Activated CD4-positive, alpha-beta T cell treated with anti-CD3 and anti-CD28 coated beads, Interleukin-10, Interleukin-2, amounts not matched to agents 100 ng/mL and 50 ng/mL, durations not matched to agents 16 hours and 8 hours (primary cell): ENCODE measurements around the gene NAALADL2.

Experiments used
- DNase-seq: peaks from one replicate; pipeline ENCODE4 v3.0.0-alpha.2; 2020

NAALADL2 gene

DNA sequence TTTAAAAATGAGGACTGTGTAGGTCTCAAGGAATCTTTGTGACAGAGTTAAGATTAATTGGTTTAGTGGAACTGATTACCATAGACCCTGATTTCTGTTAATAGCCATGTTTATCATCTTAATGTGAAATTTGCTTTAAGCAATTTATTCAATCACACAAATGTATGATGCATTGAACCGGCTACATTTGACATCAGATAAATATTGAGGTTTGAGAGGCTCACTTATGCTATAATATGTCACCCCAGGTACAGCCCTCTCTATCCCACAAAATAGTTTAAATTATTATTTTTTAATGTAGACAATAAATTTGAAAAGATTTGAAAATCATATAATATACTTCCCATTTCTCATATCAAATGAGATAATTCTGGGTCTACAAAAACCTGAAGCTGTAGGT is 413.3 kb downstream of the NAALADL2 start:
- no peak for DNase-seq

DNA sequence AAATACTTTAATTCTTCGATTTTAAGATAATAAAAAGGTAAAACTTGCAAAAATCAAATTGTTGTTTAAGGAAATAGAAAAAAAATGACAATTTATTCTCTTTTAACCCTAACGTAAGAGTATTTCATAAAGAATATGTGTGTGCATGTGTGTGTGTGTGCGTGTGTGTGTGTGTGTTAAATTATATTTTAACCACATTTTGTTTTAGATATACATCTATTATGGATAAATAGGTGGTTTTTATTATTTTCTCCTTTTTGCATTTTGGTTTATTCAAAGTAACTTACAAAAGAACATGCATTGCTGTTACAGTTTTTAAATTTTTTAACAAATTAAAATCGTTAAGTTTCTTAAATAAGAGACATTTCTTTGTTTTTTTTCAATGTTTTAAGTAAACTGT is 414.4 kb downstream of the NAALADL2 start:
- no peak for DNase-seq

DNA sequence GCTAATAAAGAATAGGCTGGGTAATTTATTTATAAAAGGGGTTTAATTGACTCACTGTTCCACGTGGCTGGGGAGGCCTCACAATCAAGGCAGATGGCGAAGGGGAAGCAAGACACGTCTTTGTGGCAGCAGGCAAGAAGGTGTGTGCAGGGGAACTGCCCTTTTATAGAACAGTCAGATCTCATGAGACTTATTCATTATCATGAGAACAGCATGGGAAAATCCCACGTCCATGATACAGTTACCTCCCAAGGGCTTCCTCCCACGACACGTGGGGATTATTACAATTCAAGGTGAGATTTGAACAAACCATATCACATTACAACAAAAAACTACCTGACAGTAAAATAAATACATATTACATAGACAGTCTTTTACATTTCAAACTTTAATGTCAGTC is 414.9 kb downstream of the NAALADL2 start:
- no peak for DNase-seq

DNA sequence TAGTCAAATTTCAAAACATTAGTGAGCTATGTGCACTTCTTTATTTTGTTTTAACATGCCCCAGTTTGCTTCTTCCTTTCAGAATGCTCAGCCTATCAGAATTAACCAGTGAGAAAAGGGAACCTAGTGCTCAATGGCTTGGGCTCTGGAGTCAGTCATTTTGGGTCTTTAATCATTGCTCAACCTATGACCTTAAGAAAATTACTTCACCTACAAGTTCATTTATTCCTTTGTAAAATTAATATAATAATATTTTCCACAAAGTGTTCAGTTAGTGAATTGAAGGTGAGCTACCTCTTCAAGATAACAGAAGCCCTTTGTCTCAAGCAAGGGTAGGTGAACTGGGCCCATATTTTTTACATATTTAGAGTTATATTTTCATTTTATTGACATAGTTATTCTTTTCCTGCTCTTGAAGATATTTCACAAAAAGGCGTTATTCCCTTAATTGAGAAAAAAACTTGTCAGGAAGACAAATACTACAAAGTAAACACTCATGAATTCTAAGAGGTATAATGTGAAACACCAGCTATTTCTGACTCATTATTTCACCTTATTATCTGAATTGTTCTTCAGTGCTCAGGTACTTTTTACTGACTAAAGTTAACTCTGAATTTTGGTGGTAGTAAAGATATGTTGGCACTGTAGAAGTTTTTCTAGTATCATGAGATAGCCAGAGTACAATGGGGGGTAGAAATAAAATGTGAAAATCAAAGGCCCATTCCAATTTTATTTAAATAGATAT is 415.5 kb downstream of the NAALADL2 start:
- no peak for DNase-seq

DNA sequence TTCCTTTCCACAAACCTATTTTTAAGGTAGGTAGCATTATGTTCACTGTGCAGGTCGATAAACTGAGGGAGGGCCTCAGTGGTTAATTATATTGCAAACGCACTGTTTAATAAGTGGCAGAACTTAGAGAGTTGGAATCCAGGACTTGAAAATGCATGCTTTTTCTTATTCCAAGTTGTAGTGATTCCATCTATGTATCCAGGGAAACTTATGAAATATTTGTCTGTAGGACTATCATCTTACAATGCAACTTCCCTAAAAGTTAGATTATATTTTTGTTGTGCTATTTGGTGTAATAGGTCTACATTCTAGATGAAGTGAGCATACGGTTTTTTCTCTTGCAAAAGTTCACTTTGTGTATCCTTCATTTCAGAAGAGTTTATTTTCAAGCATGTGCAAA is 419.5 kb downstream of the NAALADL2 start:
- no peak for DNase-seq

DNA sequence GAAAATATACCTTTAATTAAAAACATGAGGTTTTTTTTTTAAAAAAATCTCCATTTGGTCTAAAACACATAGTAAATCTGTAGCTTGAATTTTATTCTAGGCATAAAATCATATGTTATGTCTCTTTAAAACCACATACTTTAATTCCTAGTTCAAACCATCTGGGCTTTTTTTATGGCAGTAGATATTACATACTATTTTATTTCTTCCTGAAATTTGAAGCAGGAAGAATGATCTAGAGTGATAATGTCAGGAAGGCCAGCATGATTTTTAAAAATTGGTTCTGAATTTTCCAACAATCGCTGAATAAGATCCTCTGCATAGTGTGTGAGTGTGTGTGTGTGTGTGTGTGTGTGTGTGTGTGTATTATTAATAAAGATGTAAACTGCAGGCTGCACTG is 420.3 kb downstream of the NAALADL2 start:
- no peak for DNase-seq

DNA sequence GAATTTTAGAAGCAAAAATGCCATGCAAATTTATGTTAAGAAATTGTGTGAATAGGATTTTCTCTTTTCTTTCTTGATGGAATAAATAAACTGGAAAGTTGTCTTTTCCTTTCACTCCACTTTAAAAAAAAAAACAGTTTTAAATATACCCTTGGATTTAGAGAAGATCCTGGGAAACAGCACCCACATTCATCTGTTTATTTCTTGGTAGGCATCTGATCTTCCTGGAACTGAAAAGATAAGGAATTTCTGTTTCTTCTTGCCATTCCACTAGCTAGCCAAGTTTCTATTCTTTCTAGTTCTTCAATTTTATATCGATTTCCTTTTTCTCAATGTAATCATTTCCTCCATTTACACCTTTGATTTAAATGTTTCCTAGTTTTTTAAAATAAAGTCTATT is 420.8 kb downstream of the NAALADL2 start:
- no peak for DNase-seq

DNA sequence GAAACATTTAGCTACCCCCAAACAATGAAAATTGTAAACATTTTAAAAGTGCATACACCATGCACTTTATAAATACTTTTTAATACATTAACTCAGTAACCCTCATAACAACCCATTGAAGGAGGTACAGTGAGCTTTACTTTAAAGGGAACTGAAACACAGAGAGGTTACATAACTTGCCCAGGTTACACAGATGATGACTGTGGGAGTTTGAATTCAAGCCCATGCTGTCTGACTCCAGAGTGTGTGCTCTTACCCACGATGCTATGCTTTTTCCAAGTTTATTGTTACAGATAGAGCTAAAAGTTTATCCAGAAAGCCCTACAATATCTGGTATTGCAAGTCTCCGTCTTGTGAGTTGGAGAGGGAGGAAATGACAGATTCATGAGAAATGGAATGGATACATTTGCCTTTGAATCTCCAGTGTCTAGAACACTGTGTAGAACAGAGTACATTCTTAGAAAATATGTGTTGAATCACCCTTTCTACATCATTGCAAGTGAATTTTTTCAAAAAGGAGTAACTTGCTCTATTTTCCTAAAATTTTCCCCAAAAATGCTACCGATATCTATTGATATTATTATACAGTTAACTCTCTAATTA is 428.3 kb downstream of the NAALADL2 start:
- no peak for DNase-seq

DNA sequence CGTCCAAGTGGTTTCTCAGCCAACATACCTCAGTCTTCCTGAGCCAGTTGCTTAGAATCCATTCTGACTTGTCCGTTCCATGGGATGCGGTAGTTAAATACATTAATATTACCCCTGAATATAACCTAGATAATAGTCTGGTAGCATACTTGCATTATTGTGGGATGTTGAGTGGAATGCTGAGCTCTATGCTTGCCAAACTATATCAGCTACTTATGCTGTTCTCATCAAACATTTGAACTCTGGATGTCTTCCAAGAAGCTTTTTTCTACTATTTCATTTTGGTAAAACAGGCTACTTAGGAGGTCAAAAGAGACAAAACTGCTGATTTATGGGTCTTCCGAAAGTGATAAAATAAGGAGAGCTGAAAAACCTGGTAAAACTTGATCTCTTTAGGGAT is 429.5 kb downstream of the NAALADL2 start:
- DNase-seq: no peak

DNA sequence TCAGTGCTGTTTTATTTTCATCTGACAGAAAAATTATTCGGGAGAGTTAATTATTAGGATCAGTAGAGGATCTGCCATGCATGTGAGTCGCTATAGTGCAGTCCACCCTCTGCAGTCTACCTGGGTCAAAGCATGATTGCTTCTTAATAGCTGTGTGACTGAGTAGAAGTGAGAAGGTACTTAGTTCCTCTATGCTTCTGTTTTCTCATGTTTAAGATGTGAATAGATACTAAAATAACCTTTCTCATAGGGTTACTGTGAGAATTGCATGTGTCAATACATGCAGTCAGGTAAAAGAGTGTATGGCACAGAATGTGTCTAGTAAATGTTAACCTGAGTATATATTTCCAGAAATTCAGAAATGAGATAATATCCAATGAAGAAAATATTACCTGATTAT is 435.7 kb downstream of the NAALADL2 start:
- DNase-seq: no peak

DNA sequence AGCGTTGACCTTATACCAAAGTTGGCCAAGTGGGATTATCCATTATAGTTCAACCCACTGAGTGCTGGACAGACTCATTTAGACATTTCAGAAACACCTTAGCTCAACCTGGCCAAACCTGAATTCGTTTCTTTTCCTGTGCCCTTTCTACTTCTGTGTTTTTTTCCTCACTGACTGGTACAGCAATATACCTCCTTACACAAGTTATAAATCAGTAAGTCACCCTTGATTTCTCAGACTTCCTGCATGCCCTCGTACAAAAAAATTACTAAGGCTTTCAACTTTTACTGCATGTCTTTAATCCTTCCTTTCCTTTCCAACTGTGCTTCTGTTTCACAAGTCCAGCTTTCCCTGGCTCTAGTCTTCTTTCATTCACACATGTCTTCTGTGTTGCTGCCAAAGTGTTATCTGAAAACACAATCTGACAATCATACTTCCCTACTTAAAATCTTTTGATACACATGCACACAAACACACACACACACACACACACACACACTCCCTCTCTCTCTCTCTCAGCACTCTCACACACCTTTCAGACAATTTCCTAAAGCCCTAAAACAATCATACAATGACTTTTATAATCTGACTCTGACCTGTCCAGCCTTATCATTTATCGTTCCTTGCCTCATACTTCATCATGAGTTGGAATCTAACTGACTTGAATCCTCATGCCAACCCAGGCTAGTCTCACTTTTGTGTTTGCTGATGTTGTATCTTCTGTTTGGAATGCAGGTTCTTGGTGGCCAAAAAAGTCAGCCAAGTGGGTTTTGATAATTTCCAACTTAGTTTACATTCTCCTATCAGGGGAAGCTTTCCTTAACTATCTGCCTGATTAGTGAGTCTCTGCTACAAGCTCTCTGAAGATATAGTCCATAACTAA is 436.4 kb downstream of the NAALADL2 start:
- no peak for DNase-seq

DNA sequence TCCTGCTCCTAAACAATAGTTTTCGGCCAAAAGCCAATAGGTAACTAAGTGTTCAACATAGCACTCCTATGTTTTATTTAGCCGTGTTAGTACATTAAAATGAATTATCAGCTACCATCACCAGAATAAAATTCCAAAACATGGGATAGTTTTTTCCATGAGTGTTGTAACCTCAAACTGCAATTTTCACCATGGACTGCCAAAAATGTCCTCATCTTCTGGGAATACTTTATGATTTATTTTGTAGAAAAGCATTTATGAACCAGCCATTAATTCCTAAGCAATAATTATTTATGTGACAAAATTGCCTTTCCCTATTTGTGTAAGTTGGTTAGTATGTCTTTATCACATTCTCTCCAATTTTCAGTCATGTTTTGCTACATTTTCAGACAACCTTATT is 438.1 kb downstream of the NAALADL2 start:
- no peak for DNase-seq

DNA sequence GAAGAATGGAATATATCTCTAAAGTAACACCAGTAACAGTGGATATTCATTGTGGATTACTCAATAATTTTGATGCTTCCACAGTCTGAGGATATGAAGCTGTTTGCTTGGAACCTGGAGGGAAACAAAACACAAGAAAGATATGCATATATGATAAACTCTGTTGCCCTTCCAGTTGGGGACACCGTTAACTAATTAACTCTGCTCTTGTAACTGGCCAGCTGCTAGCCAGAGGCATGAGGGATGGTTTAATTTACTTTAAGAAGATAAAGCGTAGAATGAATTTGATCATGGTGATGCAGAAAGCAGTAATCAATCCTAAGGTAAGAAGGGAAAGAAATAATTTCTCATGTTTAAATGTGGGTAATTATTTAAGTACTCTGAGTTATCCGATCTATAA is 442.6 kb downstream of the NAALADL2 start:
- DNase-seq: no peak

DNA sequence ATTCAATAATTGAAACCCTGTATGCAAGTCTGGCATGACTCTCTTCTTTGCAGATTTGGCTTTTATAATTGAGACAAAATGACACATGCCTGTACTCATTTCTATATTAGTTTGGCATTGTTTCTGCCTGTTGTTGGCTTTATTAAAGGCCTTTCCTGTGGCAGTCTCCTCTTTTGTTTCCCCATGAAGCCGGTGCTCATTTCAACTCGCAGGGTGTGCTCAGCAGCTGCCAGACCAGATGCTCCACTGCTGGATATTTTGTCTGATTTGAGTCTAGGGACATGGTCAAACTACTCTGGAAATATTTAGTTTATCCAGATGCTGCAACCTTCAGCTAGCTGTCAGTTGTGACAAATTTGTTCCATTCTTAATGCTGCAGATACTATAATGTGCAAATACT is 445.3 kb downstream of the NAALADL2 start:
- DNase-seq: no peak

DNA sequence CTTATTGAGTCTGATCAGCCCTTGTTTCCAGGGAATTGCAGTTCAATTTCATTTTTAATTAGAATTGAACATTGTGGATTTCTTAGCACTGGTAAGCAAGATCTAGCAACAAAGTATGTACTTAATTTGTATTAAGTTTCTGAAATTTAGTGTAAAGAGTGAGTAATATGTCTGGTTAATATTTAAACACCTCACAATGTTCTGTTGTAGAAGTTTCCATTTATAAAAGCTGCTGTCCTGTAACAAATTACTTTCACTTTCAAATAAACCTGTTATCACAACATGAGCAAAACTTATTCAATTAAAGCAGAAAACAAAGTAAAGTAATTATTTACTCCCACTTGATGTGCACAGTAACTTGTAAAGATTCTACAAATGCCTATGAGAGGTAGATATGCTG is 448.5 kb downstream of the NAALADL2 start:
- DNase-seq: no peak

DNA sequence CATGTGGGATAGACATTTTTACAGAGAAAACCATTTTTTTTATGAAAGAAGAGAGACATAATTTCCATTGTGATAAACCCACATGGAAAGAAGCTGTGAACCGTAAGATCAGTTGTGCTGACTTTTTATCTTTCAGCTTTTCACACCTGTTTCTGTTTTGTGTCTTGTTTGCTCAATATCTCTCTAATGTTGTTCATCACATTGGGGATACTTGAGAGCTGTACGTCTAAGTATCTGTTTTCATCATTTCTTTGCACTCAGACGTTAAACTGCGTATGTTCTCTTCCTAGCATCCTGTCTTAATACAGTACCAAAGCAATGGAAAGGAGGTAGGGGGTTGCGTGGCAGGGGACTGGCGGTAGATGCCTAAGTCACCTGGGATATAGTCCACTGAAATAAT is 449.0 kb downstream of the NAALADL2 start:
- no peak for DNase-seq

DNA sequence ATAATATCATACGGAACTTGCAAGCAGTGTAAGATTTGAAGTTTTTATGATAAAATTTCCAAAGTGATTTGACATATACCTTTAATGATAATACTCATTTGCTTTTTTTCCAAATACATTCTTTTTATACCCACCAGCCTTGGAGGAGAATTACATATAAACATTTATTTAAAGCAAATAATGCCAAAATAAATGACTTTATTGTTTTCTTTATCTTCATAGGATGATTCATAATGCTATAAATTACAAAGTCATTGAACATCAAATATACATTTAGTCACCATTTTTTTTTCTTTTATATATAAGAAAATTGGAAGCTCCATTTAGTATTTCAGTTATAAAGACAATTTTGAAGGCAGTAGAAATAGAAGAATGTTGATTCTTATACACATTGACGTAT is 450.9 kb downstream of the NAALADL2 start:
- no peak for DNase-seq

DNA sequence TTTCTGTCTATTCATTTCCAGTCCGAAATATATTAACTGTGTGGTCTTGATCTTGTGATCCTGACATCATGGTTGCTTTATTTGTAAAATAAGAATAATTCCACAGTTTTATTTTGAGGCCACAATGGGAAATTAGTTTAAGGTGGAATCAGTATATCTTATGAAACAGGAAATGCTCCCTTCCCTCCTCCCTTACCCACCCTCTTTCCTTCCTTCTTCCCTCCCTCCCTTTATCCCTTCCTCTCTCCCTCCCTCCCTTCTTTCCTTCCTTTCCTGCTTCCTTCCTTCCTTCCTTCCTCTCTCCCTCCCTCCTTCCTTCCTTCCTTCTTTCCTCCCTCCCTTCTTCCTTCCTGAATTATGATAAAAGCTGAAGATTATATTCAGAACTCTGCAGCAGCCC is 452.3 kb downstream of the NAALADL2 start:
- no peak for DNase-seq

DNA sequence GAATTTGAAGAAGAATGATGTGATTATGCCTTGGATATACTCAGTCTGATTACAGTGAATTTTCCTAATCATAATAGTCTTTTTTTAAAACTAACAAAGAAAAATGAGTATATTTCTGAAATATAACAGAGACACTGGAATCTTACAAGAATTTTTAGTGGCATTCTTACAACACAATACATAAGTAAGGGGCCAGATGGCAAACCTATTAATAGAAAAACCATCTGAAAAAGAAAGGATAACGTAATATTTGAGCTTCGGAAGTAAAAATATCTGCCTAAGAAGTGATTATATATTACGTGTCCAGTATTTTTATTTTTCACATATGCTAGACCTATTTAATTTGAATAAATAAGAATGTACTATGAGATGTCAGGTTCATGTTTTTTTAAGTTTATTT is 452.8 kb downstream of the NAALADL2 start:
- DNase-seq: no peak

DNA sequence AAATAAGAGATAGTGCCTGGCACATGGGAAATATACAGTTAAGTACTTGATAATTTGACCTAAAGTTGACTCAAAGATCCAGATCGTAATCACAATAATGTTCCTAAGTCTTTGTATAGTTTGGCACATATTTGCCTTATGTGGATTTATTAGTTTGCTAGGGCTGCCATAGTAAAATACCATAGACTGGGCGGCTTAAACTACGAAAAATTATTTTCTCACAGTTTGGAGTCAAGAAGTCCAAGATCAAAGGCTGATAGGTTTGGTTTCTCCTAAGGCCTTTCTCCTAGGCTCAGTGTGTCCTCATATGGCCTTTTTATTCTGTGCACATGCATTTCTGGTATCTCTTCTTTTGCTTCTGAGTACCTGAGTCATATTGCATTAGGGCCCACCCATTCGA is 453.7 kb downstream of the NAALADL2 start:
- DNase-seq: no peak

DNA sequence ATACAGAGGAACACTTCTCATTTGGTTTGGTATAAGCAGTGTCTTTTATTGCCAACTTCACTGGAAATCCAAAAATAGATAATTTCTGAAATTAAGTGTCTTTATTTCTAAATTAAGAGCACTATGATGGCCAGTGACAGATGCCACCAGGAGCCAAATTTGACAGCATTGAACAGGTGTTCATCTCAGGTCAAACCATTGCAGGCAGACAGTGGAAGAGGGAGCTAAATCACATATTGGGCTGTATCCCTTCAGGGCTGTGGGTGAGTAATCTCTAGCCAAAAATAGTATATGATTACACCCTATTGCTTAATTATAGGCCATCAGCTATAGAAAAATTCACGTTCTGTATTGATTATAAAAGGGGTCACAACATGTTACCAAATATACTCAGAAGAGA is 457.7 kb downstream of the NAALADL2 start:
- no peak for DNase-seq

DNA sequence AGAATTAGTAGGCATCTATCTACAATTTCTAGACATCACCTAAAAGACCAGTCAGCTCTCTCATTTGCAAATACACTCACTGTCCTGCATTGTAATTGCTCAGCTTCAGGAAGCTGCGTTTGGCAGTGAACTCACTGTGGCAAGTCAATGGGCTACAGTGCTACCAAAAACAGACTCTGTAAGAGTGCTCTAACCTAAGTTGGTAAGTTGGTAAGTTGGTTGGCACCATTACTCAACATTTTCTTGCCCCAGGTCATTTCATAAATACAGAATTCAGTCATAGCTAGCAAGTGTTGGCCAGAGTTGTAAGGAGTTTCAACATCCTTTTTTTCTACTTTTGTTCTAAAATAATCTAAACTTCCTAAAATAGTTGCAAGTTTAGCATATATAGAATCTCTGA is 466.3 kb downstream of the NAALADL2 start:
- DNase-seq: no peak

DNA sequence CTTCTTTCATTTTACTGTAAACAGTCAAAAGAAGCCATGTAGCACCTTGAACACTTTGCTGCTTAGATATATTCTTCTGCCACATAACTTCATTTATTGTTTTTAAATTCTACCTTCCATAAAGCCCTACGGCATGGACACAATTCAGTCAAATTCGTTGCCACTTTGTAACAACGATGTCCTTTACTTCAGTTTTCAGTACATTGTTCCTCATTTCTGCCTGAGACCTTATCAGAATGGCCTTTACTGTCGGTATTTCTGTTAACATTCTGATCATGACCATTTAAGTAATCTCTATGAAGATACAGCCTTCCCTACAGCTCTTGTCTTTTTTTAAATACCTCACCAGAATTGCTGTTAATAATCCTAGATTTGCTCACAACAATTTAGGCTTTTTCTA is 466.9 kb downstream of the NAALADL2 start:
- DNase-seq: no peak

DNA sequence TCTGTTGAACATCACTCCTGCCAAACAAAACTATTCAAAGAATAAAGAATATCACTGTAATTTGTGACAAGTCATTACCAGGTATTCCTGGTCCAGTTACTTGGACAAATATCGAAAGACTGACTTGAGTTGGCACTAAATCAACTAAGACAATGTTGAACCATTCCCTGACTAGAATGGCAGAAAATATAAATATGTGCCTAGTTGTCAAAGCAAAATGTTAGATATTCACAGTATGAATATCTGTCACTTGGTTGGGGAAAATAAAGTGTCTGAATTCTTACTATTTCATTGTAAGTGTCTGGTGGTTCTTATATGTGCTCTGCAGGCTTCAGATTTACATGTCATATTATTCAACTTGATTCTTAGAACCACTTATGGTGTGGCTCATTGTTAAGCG is 470.2 kb downstream of the NAALADL2 start:
- no peak for DNase-seq
